H1 (cell line): ENCODE measurements around the gene KCNB1. TPM values are rescaled to one million over a fixed set of nuclear protein-coding genes. Genes with fewer than 3 reads are reported as not detected.

ENCODE experiments used
- CTCF ChIA-PET: fragments of 300-600 bp; sonication (Branson Sonifier 250); formaldehyde crosslinking; loops from one replicate; lab custom pipeline; 2021; ENCODE audit not compliant: partially characterized antibody; lab: Charles Lee
- POLR2A ChIA-PET: fragments of 300-600 bp; sonication (Branson Sonifier 250); formaldehyde crosslinking; loops from one replicate; lab custom pipeline; 2021; ENCODE audit warnings: inconsistent platforms; ENCODE audit not compliant: partially characterized antibody; lab: Charles Lee
- DNase-seq, 2 experiments: peaks; one replicate each; pipeline versions ENCODE4 v3.0.0 to v3.0.0-alpha.2; 2010 to 2022; ENCODE audit warnings: low spot score in 2 of 2, low read depth in 1 of 2, mixed read lengths in 1 of 2
- FAIRE-seq: peaks from 2 replicates; lab custom pipeline; 2011; peaks lifted over from hg19 to GRCh38; lab: Jason Lieb, UNC
- H2AFZ ChIP-seq: 2 replicates; pipeline ENCODE4 v1.8.1; 2012; ENCODE audit warnings: low read length, inconsistent platforms
- H2AK5ac ChIP-seq: 2 replicates; pipeline ENCODE4 v1.6.1; 2013; ENCODE audit warnings: low read depth, low read length
- H2BK120ac ChIP-seq: replicated peaks from 2 replicates; pipeline ENCODE3; 2013; ENCODE audit warnings: low read depth, low read length, inconsistent platforms
- H2BK12ac ChIP-seq: 2 replicates; pipeline ENCODE4 v1.6.1; 2013; ENCODE audit warnings: low read depth, low read length
- H2BK15ac ChIP-seq: 2 replicates; pipeline ENCODE4 v1.6.1; 2013; ENCODE audit warnings: low read length
- H2BK20ac ChIP-seq: 2 replicates; pipeline ENCODE4 v1.6.1; 2013; ENCODE audit warnings: low read length
- H2BK5ac ChIP-seq: 2 replicates; pipeline ENCODE4 v1.6.1; 2013; ENCODE audit warnings: low read depth, low read length
- H3K14ac ChIP-seq: 2 replicates; pipeline ENCODE4 v1.6.1; 2013; ENCODE audit warnings: inconsistent platforms; ENCODE audit not compliant: insufficient read length
- H3K18ac ChIP-seq: 2 replicates; pipeline ENCODE4 v1.6.1; 2013; ENCODE audit warnings: low read length; ENCODE audit errors: extremely low read depth
- H3K23ac ChIP-seq: 2 replicates; pipeline ENCODE4 v1.6.1; 2013; ENCODE audit warnings: inconsistent platforms; ENCODE audit not compliant: insufficient read length
- H3K23me2 ChIP-seq: 2 replicates; pipeline ENCODE4 v1.6.1; 2013; ENCODE audit warnings: low read depth, low read length
- H3K27ac ChIP-seq: 2 replicates; pipeline ENCODE4 v1.6.1; 2011; ENCODE audit warnings: low read depth, low read length, inconsistent platforms
- H3K27me3 ChIP-seq, 4 experiments: replicated peaks in 1 of 4; 1 replicate in 1 of 4; 2 replicates in 3 of 4; pipeline versions ENCODE4 v1.6.1 to v1.8.1; 2011 to 2013; ENCODE audit warnings: low read length in 3 of 4, mild to moderate bottlenecking in 3 of 4, inconsistent platforms in 2 of 4, mixed read lengths in 2 of 4, moderate library complexity in 1 of 4; ENCODE audit not compliant: control insufficient read depth in 3 of 4, insufficient read depth in 3 of 4; ENCODE audit errors: extremely low read depth in 1 of 4
- H3K36me3 ChIP-seq, 4 experiments: 2 replicates each; pipeline versions ENCODE4 v1.6.1 to v1.8.1; 2011 to 2013; ENCODE audit warnings: mild to moderate bottlenecking in 4 of 4, low read length in 3 of 4, moderate library complexity in 2 of 4, control low read depth in 1 of 4, inconsistent platforms in 1 of 4; ENCODE audit not compliant: insufficient read depth in 4 of 4, control insufficient read depth in 2 of 4
- H3K4ac ChIP-seq: replicated peaks from 2 replicates; pipeline ENCODE3; 2013; ENCODE audit warnings: low read length, low read depth, mixed read lengths, inconsistent platforms; ENCODE audit not compliant: insufficient read length
- H3K4me1 ChIP-seq, 4 experiments: replicated peaks in 1 of 4; 1 replicate in 1 of 4; 2 replicates in 3 of 4; pipeline versions ENCODE4 v1.6.1 to v1.8.1; 2011 to 2013; ENCODE audit warnings: low read length in 3 of 4, inconsistent platforms in 2 of 4, mixed read lengths in 1 of 4; ENCODE audit not compliant: insufficient read depth in 4 of 4, control insufficient read depth in 3 of 4
- H3K4me2 ChIP-seq, 2 experiments: 2 replicates each; pipeline versions ENCODE4 v1.6.1 to v1.8.1; 2011 to 2013; ENCODE audit warnings: low read depth in 2 of 2, low read length in 2 of 2, control low read depth in 1 of 2, inconsistent platforms in 1 of 2, mild to moderate bottlenecking in 1 of 2; ENCODE audit not compliant: insufficient read depth in 1 of 2
- H3K4me3 ChIP-seq, 4 experiments: fragments of 200-600, 300-600 bp in 1 of 4; sonication (generic), shearing (Covaris generic), sonication (Bioruptor Twin) in 1 of 4; 2 replicates each; pipeline versions ENCODE4 v1.5.1 to v1.8.1; 2011 to 2016; ENCODE audit warnings: low read length in 4 of 4, low read depth in 3 of 4, control low read depth in 2 of 4, inconsistent platforms in 2 of 4, mild to moderate bottlenecking in 2 of 4, mixed read lengths in 1 of 4, moderate library complexity in 1 of 4; ENCODE audit not compliant: insufficient read depth in 2 of 4; ENCODE audit errors: extremely low read depth in 1 of 4
- H3K56ac ChIP-seq: replicated peaks from 2 replicates; pipeline ENCODE3; 2013; ENCODE audit warnings: low read depth, mild to moderate bottlenecking, mixed read lengths, low read length, inconsistent platforms; ENCODE audit not compliant: insufficient read length
- H3K79me1 ChIP-seq: 2 replicates; pipeline ENCODE4 v1.6.1; 2013; ENCODE audit warnings: low read depth, low read length, control low read depth
- H3K79me2 ChIP-seq, 2 experiments: 2 replicates each; pipeline versions ENCODE4 v1.6.1 to v1.8.1; 2012 to 2013; ENCODE audit warnings: low read length in 2 of 2, mild to moderate bottlenecking in 2 of 2, inconsistent platforms in 1 of 2; ENCODE audit not compliant: insufficient read depth in 2 of 2, control insufficient read depth in 1 of 2
- H3K9ac ChIP-seq, 4 experiments: replicated peaks in 1 of 4; 1 replicate in 1 of 4; 2 replicates in 3 of 4; pipeline versions ENCODE4 v1.6.1 to v1.8.1; 2011 to 2013; ENCODE audit warnings: low read depth in 3 of 4, low read length in 3 of 4, control low read depth in 2 of 4, mild to moderate bottlenecking in 2 of 4, moderate library complexity in 2 of 4, inconsistent platforms in 1 of 4; ENCODE audit errors: extremely low read depth in 1 of 4
- H3K9me3 ChIP-seq, 2 experiments: 2 replicates each; pipeline versions ENCODE4 v1.6.1 to v1.8.1; 2012 to 2013; ENCODE audit warnings: mild to moderate bottlenecking in 2 of 2, moderate library complexity in 2 of 2, control low read depth in 1 of 2, inconsistent platforms in 1 of 2, low read depth in 1 of 2, low read length in 1 of 2, mixed read lengths in 1 of 2; ENCODE audit not compliant: insufficient read depth in 2 of 2
- H4K20me1 ChIP-seq, 2 experiments: replicated peaks in 1 of 2; 2 replicates each; pipeline versions ENCODE3 to v1.8.1; 2011 to 2013; ENCODE audit warnings: inconsistent platforms in 2 of 2, low read length in 2 of 2, mild to moderate bottlenecking in 1 of 2; ENCODE audit not compliant: insufficient read depth in 2 of 2, control insufficient read depth in 1 of 2
- H4K5ac ChIP-seq: 2 replicates; pipeline ENCODE4 v1.6.1; 2013; ENCODE audit warnings: low read length, low read depth, mixed read lengths, inconsistent platforms; ENCODE audit not compliant: insufficient read length
- H4K8ac ChIP-seq: 2 replicates; pipeline ENCODE4 v1.8.0; 2013; ENCODE audit warnings: mild to moderate bottlenecking, moderate library complexity, low read length, inconsistent platforms; ENCODE audit not compliant: insufficient read depth; ENCODE audit errors: extremely low read depth
- H4K91ac ChIP-seq: replicated peaks from 2 replicates; pipeline ENCODE3; 2013; ENCODE audit warnings: low read length, mixed read lengths, inconsistent platforms; ENCODE audit not compliant: insufficient read length
- WGBS, 2 experiments: shearing (Covaris generic) in 1 of 2; methylation state at CpG; one replicate each; pipeline versions ENCODE4 v1.1.6 to v1.1.7; 2013 to 2015; ENCODE audit warnings: low lambda C conversion rate in 2 of 2, mixed read lengths in 2 of 2, inconsistent platforms in 1 of 2, low coverage in 1 of 2, missing lambda C conversion rate in 1 of 2; ENCODE audit not compliant: insufficient replicate concordance in 2 of 2, insufficient coverage in 1 of 2, insufficient read length in 1 of 2; ENCODE audit errors: extremely low coverage in 1 of 2, missing lambda C conversion rate in 1 of 2; 5-methylcytosine and 5-hydroxymethylcytosine counted together
- polyA plus RNA-seq, 7 experiments: library from polyadenylated mRNA; depleted of rRNA in 3 of 7; stranded (reverse) in 5 of 7; unstranded in 2 of 7; fragments of >200 nt in 5 of 7; fragments of 200-250 nt in 2 of 7; gene quantifications; 1 replicate in 5 of 7; 2 replicates in 1 of 7; 4 replicates in 1 of 7; pipeline versions ENCODE4 v1.2.1 to v1.2.3, GENCODE V29; 2011 to 2013; ENCODE audit warnings: missing spikeins in 2 of 7, mixed read lengths in 2 of 7
- total RNA-seq: library from RNA; stranded (reverse); fragmentation: NEBNext Ultra II Directional; extraction: Animal tissue kit (Norgen Biotek cat#: 25700); gene quantifications from 2 replicates; pipeline ENCODE4 v1.2.1, GENCODE V29; 2021

Gene KCNB1
- total and polyA plus RNA-seq, 2 of the 8 experiments (the other 6 are each of a cell fraction or from before 2014, with no cell fraction given) = 0.58 to 0.67 TPM

DNA sequence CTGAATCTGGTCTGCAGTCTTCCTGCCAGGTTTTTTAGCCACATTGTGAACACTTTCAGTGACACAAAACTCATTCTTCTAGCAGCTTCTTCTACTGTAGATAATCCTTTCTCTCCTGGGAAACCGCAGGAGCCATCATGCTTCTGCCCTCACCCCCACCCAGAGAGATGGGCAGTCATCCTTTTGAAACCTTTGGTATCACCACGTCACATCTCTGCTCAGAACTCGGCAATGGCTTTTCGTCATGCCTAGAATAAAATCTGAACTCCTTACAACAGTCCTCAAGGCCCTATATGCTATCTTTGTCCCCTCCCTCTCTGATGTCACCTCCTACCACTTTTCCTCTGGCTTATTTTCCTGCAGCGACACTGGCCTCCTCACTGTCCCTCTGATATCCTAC is 158.2 kb downstream of the KCNB1 start:
- Histone ChIP-seq H2BK120ac (no peak overlapping the region), H3K27me3 (peaks cover 2 to 6% (median 5%) of the 10 kb centered on the region in 4 experiments), H3K27ac (no peak overlapping the region), H2AK5ac (no peak overlapping the region; the same call in 1 of the 2 replicates), H4K91ac (no peak overlapping the region), H3K9me3 (no peaks in the 10 kb centered on the region), H2BK5ac (no peak overlapping the region), H4K8ac (no peak overlapping the region), H3K36me3 (no peaks in the 10 kb centered on the region), H3K4me3 (no peak overlapping the region), H3K4me1 (peaks cover 0 to 10% (median 2%) of the 10 kb centered on the region in 4 experiments; a peak in 4 of 7 replicates), H2AFZ (peak overlapping the region; percentile 45), H3K56ac (no peak overlapping the region), H3K14ac (no peak overlapping the region), H3K9ac (no peak overlapping the region), H2BK15ac (peak overlapping the region; percentile 18; the same call in 1 of the 2 replicates), H3K23me2 (peaks cover under 1% of the 10 kb centered on the region; the same call in 1 of the 2 replicates), H3K23ac (no peak overlapping the region), H3K79me2 (no peaks in the 10 kb centered on the region), H4K5ac (no peak overlapping the region), H3K79me1 (no peaks in the 10 kb centered on the region), H4K20me1 (no peaks in the 10 kb centered on the region), H2BK20ac (peak overlapping the region; percentile 73; the same call in 1 of the 2 replicates), H3K4me2 (no peak overlapping the region), H3K4ac (peak overlapping the region; percentile 40), H3K18ac (no peak overlapping the region), H2BK12ac (peak overlapping the region; percentile 85)
- DNase-seq = no peak
- 88% methylated on average over 5 of the region's 5 CpGs; no CpG with 5 or more reads in 1 of the 2 experiments for WGBS, 2 experiments
- no peak for FAIRE-seq
- POLR2A ChIA-PET = interaction anchor here (1.3 to 41.0 kb wide), 2 partner anchors 9 to 40 kb away, joined by 4 to 1132 read pairs; partner anchors contain the start of gene ZNFX1
- CTCF ChIA-PET = interaction anchor here (1.0 to 6.7 kb wide), 9 partner anchors 8 to 185 kb away, joined by 3 to 41 read pairs (median 4); no protein-coding TSS in a partner anchor
